ENCODE data around the gene SMYD5. TPM values are rescaled to one million over a fixed set of nuclear protein-coding genes. Genes with fewer than 3 reads are reported as not detected.

SMYD5 gene
- total and polyA plus RNA-seq, 9 of the 15 experiments (the other 6 are each of a cell fraction or from before 2014, with no cell fraction given): 11.4 to 56.8 (median 32.0) TPM

DNA sequence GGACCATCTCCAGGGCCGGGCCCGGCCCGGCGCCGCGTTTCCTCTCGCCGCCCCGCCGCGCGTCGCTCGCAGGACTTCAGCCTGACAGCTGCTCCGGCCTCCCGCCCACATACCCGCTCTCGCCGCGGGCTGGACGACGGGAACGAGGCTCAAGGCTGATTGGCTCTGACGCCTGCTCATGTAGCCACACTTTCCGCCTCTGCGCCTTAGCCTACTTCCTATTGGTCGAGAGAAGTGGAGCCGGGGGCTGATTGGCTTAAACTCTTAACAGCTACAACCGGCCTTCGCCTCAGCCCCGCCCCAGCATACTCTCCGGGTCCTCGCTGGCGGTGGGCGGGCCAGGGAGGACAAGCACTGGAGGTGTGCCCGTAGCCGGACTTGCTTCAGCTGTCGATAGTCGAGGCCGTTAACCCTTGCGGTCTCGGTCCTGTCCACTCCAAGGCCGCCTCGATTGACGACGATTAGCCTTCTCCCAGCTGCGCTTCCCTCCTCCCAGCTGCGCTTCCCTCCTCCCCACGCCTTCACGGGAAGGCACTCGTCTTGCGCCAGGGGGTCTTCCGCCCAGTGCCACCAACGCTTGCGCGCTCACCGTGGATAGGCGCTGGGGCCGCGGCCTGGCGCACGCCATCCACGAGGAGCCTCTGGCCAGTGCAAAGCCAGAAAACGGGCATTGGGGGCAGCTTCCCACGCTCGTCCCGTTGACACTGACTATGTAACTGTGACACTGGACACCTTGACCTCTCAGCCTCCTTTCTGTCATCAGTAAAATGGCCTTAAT lies 19.3 kb downstream of the SMYD5 start, which contains the start of gene PRADC1 (continued):
- TF ChIP-seq, protein P1, sequence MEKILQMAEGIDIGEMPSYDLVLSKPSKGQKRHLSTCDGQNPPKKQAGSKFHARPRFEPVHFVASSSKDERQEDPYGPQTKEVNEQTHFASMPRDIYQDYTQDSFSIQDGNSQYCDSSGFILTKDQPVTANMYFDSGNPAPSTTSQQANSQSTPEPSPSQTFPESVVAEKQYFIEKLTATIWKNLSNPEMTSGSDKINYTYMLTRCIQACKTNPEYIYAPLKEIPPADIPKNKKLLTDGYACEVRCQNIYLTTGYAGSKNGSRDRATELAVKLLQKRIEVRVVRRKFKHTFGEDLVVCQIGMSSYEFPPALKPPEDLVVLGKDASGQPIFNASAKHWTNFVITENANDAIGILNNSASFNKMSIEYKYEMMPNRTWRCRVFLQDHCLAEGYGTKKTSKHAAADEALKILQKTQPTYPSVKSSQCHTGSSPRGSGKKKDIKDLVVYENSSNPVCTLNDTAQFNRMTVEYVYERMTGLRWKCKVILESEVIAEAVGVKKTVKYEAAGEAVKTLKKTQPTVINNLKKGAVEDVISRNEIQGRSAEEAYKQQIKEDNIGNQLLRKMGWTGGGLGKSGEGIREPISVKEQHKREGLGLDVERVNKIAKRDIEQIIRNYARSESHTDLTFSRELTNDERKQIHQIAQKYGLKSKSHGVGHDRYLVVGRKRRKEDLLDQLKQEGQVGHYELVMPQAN (IDR thresholded peaks at IDR 0.05; ENCODE audit: borderline replicate concordance): peak; percentile 92
- TF ChIP-seq ZNF584 (CRISPR knock-in tag; IDR thresholded peaks at IDR 0.05; ENCODE audit: low read depth) (no peak), HIVEP1 (CRISPR knock-in tag; IDR thresholded peaks at IDR 0.05) (no peak), FOXK2 (conservative IDR thresholded peaks at IDR 0.05 in 1 of 2, IDR thresholded peaks at IDR 0.05 in 1 of 2; ENCODE audit: low read depth in 2 of 2) (peak; percentile 83 to 90), TSC22D4 (tag; IDR thresholded peaks at IDR 0.05) (no peak), GABPB2 (CRISPR knock-in tag; conservative IDR thresholded peaks at IDR 0.05) (no peak), POLR3G (IDR thresholded peaks at IDR 0.05; ENCODE audit: extremely low read depth, insufficient read length, insufficient replicate concordance) (no peak), ARHGAP35 (IDR thresholded peaks at IDR 0.05; ENCODE audit: partially characterized antibody) (no peak), SIRT6 (IDR thresholded peaks at IDR 0.05; ENCODE audit: low read depth, low read length) (no peak), EWSR1 (IDR thresholded peaks at IDR 0.05; ENCODE audit: borderline replicate concordance, low read depth, partially characterized antibody) (no peak), ZNF436 (CRISPR knock-in tag; IDR thresholded peaks at IDR 0.05) (no peak), GABPB1 (CRISPR knock-in tag; IDR thresholded peaks at IDR 0.05) (no peak), LARP7 (IDR thresholded peaks at IDR 0.05) (no peak), ZNF695 (CRISPR knock-in tag; IDR thresholded peaks at IDR 0.05) (no peak)
- TF ChIP-seq, protein P2, sequence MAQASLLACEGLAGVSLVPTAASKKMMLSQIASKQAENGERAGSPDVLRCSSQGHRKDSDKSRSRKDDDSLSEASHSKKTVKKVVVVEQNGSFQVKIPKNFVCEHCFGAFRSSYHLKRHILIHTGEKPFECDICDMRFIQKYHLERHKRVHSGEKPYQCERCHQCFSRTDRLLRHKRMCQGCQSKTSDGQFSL (CRISPR knock-in tag; IDR thresholded peaks at IDR 0.05): no peak
- TF ChIP-seq, protein P2 (tag; IDR thresholded peaks at IDR 0.05): no peak
- TF ChIP-seq, protein P3, sequence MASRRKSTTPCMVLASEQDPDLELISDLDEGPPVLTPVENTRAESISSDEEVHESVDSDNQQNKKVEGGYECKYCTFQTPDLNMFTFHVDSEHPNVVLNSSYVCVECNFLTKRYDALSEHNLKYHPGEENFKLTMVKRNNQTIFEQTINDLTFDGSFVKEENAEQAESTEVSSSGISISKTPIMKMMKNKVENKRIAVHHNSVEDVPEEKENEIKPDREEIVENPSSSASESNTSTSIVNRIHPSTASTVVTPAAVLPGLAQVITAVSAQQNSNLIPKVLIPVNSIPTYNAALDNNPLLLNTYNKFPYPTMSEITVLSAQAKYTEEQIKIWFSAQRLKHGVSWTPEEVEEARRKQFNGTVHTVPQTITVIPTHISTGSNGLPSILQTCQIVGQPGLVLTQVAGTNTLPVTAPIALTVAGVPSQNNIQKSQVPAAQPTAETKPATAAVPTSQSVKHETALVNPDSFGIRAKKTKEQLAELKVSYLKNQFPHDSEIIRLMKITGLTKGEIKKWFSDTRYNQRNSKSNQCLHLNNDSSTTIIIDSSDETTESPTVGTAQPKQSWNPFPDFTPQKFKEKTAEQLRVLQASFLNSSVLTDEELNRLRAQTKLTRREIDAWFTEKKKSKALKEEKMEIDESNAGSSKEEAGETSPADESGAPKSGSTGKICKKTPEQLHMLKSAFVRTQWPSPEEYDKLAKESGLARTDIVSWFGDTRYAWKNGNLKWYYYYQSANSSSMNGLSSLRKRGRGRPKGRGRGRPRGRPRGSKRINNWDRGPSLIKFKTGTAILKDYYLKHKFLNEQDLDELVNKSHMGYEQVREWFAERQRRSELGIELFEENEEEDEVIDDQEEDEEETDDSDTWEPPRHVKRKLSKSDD (conservative IDR thresholded peaks at IDR 0.05; ENCODE audit: low read length): no peak
- TF ChIP-seq, protein P4, sequence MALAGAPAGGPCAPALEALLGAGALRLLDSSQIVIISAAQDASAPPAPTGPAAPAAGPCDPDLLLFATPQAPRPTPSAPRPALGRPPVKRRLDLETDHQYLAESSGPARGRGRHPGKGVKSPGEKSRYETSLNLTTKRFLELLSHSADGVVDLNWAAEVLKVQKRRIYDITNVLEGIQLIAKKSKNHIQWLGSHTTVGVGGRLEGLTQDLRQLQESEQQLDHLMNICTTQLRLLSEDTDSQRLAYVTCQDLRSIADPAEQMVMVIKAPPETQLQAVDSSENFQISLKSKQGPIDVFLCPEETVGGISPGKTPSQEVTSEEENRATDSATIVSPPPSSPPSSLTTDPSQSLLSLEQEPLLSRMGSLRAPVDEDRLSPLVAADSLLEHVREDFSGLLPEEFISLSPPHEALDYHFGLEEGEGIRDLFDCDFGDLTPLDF (CRISPR knock-in tag; IDR thresholded peaks at IDR 0.05): no peak
- TF ChIP-seq, protein P5, sequence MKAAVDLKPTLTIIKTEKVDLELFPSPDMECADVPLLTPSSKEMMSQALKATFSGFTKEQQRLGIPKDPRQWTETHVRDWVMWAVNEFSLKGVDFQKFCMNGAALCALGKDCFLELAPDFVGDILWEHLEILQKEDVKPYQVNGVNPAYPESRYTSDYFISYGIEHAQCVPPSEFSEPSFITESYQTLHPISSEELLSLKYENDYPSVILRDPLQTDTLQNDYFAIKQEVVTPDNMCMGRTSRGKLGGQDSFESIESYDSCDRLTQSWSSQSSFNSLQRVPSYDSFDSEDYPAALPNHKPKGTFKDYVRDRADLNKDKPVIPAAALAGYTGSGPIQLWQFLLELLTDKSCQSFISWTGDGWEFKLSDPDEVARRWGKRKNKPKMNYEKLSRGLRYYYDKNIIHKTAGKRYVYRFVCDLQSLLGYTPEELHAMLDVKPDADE (conservative IDR thresholded peaks at IDR 0.05; ENCODE audit: control insufficient read depth, low read depth, low read length): 0 out of 2 replicates have a peak, but pooled peaks have one; percentile 12

Measured in K562 (cell line).